ENCODE results near the gene RAB37.

RAB37 gene

GRCh38 chr17:74746376-74746775 lies 9.3 kb downstream of the RAB37 start:
- DNase-seq = no peak

DNA sequence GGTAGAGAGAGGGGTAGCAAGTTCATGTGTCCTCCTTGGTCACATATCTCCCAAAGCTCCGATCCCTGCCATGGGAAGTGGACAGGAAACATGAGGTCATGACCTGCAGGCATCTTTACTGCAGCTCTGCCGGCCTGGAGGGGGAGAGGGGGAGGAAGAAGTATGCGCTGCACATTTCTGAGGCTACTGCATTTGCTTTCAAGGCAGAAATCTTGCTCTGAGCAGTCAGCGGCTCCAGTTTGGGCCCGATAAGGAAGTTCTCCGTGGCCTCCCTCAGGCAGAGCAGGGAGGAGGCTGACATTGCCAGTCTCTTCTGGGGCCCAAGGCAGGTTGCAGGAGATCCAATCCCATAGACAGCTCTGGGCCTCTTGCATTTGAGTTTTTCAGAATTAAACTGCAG lies 9.9 kb downstream of the RAB37 start:
- no peak for DNase-seq

DNA sequence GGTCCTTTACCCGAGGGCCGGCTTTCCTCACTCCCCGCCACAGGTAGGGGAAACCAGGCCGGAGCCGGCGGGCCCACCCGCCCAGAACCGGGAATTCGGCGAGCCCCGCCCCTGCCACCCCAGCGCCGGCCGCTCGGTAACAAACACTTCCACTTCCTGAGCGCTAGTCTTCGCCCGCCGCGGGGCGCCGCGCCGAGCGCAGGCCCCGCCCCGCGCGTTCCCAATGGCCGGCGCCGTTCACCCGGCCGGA lies 11.1 kb downstream of the RAB37 start:
- DNase-seq = no peak

GRCh38 chr17:74748529-74749278 lies 11.6 kb downstream of the RAB37 start, which contains the start of gene NHERF1:
Gene NHERF1 (plus strand): TSS chr17:74748628. CDS start chr17:74748847, 219 bp downstream.
- peak; percentile 91 for DNase-seq

DNA sequence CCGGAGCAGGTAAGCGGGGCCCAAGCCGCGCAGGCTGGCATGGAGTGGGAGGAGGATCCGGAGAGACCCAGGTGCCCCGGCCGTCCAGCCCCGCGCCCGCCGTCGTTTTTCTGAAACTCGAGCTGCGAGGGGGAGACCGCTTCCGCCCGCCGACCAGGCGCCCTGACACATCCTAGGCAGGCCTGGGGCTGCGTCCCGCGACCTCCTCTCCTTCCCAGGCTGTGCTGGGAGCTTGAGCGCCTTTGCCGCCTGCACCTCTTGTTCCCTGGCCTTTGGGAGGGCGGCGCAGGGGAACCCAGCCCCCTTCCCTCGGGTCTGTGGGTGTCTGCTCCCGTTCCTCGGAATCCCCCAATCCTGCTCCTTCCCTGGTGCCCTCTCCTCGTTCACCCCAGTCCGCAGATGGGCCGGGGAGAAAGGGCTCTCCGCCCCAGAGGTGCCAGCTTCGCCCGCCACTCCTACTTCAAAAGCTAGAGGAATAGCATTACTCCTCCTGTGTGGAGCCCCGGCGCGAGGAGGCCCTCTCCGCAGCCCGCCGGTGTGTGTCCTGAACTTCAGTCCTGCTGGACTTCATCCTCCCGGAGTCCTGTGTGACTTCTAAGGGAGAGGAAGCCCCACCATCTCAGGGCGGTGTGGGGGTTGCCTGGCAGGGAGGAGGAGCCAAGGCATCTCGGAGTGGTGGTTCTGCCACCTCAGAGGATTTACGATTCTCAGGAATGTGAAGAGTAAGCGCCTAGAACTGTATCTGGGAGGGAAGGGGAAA lies 12.4 kb downstream of the RAB37 start:
- DNase-seq = no peak

GRCh38 chr17:74750039-74750326 lies 12.9 kb downstream of the RAB37 start:
- no peak for DNase-seq

DNA sequence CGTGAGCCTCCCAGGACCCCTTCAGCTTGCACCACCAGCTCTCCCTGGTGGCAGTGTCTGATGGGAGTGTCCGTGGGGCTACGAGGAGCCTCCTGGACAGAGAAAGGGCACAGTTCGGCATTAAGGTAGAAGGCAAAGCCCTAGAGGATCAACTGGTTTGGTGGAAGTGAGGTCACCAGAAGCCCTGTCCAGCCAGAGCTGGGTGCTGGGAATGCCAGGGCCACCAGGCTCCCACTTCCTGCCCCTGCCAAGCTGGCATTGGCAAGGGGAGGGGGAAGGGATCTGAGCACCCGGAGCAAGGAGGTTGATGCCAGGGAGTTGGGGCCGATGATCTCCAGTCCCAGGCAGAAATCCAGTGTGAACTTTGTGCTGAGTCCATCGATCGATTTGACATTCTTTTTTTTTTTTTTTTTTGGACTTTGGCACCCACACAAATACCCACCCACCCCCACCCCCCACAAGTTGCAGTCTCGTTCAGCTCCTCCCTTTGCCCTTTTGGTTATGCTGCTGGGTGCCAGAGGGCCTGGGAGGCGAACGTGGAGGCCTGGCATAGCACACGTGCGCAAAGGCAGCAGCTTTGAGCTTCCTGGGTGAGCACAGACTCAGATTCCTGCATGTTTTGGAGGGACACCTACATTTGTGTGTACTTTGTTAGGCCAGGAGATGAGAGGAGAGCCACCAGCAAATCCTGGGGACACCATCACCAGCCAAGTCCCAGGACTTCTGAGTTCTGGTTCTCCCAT lies 13.4 kb downstream of the RAB37 start:
- no peak for DNase-seq

- no peak for DNase-seq
Observed at GRCh38 chr17:74752415-74752814, 15.4 kb downstream of the RAB37 start.

DNA sequence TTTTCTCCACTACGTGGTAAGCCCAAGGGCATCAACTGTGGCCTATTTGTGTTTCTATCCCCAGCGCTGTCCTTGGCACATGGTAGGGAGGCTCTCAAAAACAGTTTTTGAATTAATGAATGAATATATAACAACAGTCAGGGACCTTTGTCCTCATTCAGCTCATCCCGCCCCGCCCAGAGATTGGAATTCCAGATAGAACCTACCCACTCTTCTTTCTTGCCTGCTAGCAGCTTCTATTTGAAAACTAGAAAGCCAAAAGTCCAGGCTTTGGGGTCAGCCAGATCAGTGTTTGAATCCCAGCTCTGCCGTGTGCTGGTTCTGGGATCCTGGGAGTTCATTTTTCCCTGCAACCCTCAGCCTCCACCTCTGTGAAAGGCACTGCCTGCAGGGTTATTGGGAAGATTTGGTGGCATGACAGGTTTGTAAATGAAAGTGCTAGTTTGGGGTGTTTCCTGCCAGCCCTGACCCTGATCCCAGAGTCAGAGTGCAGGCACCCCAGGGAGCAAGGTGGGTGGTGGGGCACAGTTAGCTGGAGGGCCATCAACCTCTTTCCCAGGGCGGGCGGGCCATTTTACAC lies 15.9 kb downstream of the RAB37 start:
- DNase-seq = no peak

DNA sequence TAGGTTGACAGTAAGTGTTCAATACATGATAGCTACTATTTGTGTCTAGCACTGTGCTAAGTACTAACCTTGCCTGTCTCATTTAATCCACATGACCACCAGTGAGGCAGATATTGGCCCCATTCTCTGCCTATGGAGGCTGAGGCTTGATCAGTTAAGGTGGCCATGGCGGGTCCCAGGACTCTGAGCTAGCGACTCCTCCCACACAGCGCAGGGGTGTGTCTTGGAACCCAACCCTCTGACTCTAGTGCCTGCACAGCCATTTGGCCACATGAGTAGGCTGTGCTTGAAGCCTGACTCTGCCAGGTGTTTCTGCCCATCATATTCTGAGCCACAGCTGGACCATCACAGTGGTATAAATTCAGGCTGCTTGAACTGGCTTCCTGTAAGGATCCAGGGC lies 17.8 kb downstream of the RAB37 start:
- no peak for DNase-seq

GRCh38 chr17:74755533-74755932 lies 18.5 kb downstream of the RAB37 start:
- no peak for DNase-seq

DNA sequence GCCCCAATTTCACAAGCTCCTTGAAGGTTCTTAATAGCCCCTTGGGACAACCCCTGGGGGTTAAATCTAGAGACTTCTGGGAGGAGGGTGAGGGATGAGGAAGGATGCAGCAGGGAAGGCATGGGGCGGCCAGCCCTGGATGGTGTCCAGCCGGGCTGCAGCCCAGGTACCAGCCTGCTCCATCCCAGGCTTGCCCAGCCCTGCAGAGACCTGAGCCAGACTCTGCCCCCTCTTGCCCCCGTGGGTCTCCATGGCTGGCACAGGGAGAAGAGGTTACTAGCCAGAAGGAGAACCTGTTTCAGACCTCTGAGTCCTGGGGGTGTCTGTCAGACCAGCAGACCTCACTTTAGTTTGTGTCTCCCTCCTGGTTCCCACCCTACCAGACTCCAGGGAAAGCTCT lies 19.8 kb downstream of the RAB37 start:
- DNase-seq = no peak

DNA sequence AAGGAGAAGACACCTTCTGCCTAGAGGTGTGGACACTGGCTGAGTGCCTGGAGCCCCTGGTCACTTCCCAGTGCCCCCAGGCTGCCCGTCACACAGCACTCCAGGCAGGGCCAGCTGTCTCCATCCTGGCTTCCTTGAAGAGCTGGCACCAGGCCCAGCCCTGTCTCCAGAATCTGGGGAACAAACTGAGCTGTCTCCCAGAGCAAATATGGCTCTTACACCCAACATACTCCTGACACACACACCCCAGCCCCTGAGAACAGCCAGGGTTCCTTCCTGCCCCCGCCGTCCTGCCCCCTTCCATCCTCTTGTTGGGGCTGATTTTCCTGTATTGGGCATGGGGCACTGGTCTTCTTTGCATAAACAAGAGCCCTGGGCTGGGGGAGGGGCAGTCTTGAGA lies 20.4 kb downstream of the RAB37 start:
- no peak for DNase-seq

GRCh38 chr17:74757931-74758847 lies 21.1 kb downstream of the RAB37 start:
- DNase-seq = no peak

- no peak for DNase-seq
Observed at GRCh38 chr17:74758848-74759168, 21.8 kb downstream of the RAB37 start.

DNA sequence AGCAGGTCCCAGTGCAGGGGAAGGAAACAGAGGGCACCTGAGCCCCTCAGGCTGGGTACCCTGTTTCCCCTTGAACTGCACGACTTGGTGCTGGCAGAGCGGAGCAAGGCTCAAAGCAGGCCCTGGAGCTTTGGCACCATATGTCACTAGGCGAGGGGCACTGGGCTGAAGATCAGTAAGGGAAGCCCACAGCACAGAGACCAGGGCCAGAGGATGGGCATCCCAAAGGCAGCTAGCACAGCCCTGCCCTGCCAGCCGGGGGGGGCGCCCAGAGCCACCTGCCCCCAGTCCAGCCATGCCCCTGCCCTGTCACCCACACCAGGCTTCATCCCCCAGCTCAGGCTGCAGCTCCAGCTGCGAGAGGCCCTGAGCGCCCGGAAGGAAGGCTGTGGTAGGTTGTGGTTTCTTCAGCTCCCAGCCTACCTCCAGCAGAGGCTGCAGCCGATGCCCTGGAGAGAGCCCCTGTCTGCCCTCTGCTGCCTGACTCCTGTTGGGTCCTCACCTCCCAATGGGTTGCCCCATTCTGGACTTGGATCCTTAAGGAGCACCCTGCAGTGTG lies 22.3 kb downstream of the RAB37 start:
- DNase-seq = no peak

- no peak for DNase-seq
Observed at GRCh38 chr17:74759941-74760340, 22.9 kb downstream of the RAB37 start.

GRCh38 chr17:74760404-74761105 lies 23.5 kb downstream of the RAB37 start:
- DNase-seq = no peak

- DNase-seq = no peak
Observed at GRCh38 chr17:74761419-74761818, 24.4 kb downstream of the RAB37 start.

DNA sequence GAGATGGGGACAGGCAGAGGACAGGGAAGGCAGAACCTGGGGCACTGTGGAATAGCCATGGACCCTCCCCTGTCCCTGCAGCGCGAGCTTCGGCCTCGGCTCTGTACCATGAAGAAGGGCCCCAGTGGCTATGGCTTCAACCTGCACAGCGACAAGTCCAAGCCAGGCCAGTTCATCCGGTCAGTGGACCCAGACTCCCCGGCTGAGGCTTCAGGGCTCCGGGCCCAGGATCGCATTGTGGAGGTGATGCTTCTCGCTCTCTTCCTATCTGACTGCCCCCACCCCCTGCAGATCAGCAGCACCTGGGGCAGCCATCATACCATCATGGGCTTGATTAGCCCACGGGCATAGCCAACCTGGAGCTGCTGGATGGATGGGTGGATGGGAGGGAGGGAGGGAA lies 24.9 kb downstream of the RAB37 start:
- no peak for DNase-seq

- no peak for DNase-seq
Observed at GRCh38 chr17:74763565-74764387, 26.7 kb downstream of the RAB37 start.
